GM19455 (cell line): ENCODE measurements around the gene ARHGEF28.

ENCODE experiments used
- ATAC-seq: cut with Tn5 transposase; IDR thresholded peaks from one replicate; pipeline ENCODE4 v1.9.1; 2021; ENCODE audit not compliant: unreplicated experiment

The ARHGEF28 gene

DNA sequence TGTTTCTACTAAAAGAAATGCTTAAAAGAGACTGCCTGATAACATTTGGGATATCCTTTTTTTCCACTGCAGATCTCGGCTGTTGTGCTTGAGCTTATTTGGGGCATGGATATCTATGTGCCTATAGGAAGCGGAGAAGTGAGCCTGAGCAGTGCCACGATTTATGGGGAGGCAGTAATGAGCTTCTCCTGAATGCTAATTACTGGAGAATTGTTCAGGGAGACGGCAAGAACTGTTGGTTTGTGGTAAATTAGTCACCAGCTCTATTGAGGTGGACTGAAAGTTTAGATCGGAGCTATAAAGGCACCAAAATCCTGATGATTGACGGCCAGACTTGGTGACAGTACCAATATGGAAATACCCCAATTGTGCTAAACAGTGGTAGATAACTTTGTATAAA, 186.5 kb downstream of the ARHGEF28 start:
- no peak for ATAC-seq

DNA sequence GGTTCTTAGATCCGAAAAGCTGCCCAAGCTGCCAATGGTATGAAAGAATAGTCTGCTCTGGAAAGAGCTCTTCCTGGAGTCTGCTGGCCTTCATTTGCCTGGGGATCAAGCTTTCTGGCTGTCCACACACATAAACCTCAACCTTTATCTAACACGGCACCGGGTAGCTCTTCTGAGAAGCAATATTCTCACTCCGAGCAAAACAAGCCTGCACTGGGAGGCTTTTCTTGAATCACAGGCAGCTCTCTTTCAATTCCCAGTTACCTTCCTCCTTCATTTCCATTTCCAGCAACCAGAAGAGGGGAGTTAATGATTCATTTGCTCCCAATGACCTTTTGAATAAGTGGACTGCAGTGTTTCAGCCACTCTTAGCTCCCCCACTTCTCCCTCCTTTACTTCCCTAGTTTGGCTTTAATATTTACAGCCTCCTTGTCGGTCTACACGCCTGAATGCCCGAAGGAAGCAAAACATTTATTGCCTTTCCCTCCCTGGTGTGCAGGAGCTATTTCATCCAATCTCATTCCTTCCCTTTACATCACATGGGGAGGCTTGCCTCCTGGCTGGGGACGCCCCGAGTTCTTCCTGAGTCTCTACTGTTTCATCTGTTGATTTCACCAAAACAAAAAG, 187.1 kb downstream of the ARHGEF28 start:
- no peak for ATAC-seq

DNA sequence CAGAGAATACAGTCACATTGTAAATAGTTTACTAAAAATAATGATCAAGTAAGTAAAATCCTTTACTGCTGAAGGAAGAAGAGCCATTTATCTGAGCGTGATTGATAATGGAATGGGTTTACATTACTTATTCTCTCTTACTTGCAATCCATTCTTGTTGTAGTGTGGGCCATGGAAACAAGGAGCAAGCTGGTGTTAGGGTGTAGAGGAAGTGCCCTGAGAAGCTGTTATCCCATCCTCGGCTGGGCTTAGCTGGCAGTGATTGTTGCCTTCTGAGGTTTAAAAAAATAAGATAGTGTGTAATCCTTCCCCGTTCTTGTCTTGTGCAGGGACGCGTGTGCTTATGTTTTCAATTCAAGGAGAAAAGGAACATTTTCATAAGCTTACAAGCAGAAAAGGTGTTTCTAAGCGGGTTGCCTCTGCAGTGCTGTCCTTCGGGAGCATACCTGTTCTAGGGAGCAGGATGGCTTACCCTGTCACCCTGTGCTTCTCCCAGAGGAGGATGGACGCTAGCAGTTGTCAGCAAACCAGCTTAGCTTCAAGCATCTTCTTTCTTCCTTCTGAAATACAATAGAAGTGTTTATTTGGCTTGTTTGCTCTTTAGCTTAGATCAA, 188.3 kb downstream of the ARHGEF28 start:
- no peak for ATAC-seq

- no peak for ATAC-seq
Observed at GRCh38 chr5:73815631-73816030, 189.6 kb downstream of the ARHGEF28 start.

DNA sequence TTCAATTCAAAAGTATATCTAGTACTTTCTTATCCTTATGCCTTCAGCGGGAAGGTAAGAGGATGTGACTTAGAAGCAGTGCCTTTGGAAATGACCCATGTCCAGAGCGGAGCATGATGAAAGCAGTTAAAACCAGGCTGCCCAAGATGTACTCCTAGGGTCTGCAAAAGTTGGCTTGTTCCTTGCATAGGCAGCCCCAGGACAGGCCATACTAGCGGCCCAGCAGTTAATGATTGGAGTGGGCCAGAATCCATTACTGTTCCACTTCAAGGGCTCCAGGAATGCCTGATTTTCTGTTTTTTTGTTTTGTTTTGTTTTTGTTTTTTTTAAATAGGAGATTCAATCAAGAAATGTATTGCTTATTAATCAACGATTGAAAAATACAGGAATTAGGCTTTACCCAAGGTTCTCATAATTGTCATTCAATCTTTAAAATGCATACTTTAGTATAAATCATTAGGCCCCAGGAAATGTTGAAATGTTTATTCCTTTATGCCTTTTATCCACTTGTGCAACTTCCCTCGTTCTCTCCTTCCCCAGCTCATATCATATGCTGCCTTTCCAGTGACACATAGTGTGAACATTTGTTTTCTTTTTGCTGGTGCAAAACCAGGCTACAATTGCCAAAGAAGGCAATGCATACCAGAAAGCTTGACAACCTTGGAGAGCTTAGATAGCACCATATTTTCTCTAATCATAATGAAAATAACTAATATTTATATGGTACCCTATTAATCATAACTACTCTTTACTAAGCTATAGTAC, 190.8 kb downstream of the ARHGEF28 start:
- ATAC-seq, result no peak

DNA sequence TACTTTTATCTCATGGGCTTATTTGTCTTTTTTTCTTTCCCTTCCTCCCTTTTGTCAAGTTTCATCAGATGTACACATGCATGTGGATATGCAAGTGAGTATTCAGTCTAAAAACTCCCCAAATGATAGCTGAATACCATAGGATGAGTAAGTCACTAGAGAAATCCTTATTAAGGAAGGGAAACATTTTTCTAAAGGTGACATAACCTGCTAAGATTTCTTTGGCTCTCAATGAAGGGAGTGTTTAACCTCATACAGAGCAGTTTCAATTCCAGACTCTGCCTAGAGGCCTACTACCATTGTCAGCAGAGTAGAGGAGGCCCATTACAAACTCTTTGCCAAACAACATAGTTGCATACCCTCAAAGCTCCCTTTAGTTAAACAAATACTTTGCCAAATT, 192.4 kb downstream of the ARHGEF28 start:
- ATAC-seq, result no peak

DNA sequence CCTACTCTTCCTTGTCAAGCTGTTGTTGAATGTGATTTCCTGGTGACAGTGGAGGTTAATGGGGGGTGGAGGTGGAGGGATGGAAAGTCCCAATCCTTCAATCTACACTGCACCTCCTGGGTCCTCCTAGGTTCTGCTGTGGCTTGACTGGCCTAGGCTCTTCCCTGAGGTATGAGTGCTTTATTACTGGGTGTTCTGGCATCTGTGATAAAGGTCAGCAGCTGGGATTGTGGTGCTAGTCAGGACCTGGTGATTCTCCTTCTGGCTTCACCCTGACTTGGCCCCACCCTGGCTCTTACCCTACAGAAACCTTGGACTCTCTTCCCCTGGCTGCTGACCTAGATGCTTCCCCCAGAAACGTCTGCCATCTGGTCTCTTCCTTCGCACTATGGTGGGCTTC, 194.3 kb downstream of the ARHGEF28 start:
- ATAC-seq, result no peak

- ATAC-seq, result no peak
Observed at GRCh38 chr5:73821003-73821402, 195.0 kb downstream of the ARHGEF28 start.

DNA sequence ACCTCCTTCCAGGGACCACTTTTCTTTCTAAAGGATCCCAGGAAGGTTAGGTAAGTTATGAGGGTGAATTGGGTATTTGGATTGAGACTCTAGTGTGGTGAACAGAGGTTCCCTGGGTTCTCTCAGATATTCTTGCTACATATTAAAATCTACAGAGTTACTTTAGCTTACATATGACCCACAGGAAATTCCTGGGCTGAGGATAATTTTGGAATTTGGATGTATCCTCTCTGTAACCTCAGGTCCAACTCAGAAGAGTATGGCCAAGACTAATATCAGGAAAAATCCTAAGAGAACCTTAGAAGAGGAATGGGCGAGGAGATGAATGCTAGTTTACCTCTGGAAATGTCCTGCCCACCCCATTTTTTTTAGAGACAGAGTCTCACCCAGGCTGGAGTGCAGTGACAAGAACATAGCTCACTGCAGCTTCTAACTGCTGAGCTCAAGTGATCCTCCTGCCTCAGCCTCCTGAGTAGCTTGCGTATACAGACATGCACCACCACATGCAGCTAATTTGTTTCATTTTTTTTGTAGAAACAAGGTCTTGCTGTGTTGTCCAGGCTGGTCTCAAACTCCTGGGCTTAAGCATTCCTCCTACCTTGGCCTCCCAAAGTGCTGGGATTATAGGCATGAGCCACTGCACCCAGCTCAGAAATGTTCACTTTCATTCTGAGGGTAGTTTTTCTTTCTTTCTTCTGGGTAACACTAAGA, 196.4 kb downstream of the ARHGEF28 start:
- no peak for ATAC-seq

GRCh38 chr5:73822989-73823339, 197.0 kb downstream of the ARHGEF28 start:
- ATAC-seq, result no peak

DNA sequence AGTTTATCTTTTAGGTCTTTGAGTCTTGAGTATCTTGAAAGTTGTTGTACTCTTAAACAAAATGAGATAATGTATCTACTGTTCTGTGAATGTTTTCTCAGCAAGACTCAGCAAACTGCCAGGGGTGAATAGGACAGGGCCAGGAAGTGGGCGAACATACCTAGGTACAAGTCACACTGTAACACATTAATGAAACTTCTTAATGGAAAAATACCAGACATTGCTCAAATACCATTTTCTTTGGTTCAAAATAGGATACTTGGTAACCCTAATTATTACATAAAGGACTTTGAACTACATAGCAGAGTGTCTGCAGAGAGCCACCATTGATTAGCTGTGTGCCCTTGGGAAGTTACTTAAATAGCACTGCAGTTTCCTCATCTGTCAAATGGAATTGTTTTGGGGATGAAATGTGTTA, 197.5 kb downstream of the ARHGEF28 start:
- no peak for ATAC-seq

- ATAC-seq, result no peak
Observed at GRCh38 chr5:73825199-73825598, 199.2 kb downstream of the ARHGEF28 start.

DNA sequence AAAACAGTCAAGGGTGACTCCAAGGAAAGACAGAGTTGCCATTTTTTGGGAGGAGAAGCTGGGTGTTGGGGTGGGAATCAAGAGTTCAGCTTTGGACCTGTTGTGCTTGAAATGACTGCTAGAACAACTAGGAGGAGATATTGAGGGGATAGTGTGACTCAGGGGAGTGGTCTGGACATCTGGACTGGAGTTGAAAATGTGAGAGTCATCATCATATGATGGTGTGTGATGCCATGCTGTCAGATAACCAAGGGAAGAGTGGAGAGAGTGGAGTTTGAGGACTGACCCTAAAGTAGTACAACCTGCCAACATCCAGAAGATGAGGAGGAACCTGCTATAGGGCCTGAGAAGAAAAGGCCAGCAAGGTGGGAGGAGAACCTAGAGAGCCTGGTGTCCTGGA, 199.7 kb downstream of the ARHGEF28 start:
- no peak for ATAC-seq

GRCh38 chr5:73826301-73827105, 200.5 kb downstream of the ARHGEF28 start:
- ATAC-seq, result no peak

GRCh38 chr5:73827106-73827450, 201.1 kb downstream of the ARHGEF28 start:
- no peak for ATAC-seq

DNA sequence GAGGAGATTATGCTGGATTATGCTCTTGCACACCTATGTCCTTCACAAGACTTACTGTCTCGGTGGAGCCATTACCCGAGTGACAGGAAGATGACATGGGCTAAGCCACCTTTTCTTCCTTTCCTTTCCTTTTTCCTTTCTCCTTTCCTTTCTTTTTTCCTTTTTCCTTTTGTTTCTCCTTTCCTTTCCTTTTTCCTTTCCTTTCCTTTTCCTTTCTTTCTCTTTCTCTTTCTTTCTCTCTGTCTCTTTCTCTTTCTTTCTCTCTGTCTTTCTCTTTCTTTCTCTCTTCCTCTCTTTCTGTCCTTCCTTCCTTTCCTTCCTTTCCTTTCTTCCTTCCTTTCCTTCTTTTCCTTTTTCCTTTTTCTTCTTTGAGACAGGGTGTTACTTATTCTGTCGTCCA, 202.5 kb downstream of the ARHGEF28 start:
- ATAC-seq, result no peak

GRCh38 chr5:73830646-73831045, 204.7 kb downstream of the ARHGEF28 start:
- no peak for ATAC-seq

DNA sequence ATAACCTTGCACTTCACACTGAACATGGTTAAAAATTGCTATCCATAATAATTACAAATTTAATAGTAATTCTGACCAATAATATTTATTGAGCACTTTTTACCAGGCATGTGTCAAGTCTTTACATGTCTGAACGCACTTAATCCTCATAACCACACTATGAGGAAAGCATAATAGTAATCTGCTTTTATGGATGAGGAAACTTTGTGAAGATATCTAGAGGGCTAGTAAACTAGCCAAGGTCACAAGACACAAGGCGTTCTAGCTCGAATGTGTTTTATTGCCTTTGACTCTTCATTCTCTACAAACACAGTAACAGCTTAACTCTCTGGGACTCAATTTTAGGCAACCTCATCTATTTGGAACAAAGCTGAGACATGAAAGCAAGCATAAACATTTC, 205.1 kb downstream of the ARHGEF28 start:
- no peak for ATAC-seq

DNA sequence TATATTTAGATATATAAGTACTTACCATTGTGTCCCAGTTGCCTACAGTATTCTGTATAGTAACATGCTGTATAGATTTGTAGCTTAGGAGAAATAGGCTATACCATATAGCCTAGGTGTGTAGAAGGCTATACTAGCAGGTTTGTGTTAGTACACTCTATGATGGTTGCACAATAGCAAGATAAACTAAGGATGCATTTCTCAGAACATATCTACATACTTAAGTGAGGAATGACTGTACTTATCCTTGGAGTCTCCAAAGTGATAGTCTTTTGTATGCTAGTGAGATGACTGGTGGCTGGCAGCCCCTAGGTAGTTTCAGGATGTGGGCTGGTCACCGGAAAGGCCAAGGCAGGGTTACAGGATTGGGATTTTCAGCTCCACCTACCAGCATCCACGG, 208.7 kb downstream of the ARHGEF28 start:
- no peak for ATAC-seq

GRCh38 chr5:73835726-73836125, 209.7 kb downstream of the ARHGEF28 start:
- ATAC-seq, result no peak

GRCh38 chr5:73836607-73837006, 210.6 kb downstream of the ARHGEF28 start:
- no peak for ATAC-seq
